Measurements from ENCODE around the gene MGA. TPM values are rescaled to one million over a fixed set of nuclear protein-coding genes. Genes with fewer than 3 reads are reported as not detected.

The MGA gene
- total and polyA plus RNA-seq, 2 of the 8 experiments (the other 6 are each of a cell fraction or from before 2014, with no cell fraction given), result 7.6 to 53.2 TPM

DNA sequence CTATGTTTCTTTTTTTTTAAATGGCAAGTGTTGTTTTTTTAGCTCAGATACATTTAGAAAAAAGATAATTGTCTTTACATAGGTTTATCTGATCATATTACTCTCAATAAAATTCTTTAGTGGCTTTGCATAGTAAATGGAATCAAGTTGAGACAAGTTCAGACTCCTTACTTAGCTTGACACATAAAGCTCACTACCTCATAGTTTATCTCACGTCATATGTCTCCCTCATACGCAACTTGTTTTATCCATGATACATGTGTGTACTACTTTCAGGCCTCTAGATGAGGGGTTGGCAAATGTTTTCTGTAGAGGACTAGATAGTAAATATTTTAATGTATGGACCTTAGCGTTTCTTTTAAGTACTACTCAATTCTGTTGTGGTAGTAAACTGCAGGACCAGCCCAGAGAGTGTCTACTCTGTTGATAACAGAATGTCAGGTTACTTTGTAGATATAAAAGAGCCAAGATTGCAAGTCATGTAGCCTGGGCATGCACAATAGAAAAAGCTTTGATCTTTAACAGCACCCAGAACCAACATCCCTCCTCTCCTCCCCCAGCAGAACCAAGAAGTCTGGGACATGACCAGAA is 28.2 kb upstream of the MGA start:
- Histone ChIP-seq H4K5ac (ENCODE audit: insufficient read length, low read depth, low read length) (no peak overlapping the region), H2BK12ac (ENCODE audit: low read depth, low read length) (no peak overlapping the region), H3K36me3 (ENCODE audit: control insufficient read depth in 2 of 4, insufficient read depth in 4 of 4, low read length in 3 of 4) (no peaks in the 10 kb centered on the region), H3K79me2 (ENCODE audit: control insufficient read depth in 1 of 2, insufficient read depth in 2 of 2, low read length in 2 of 2) (peaks cover 0 to 43% of the 10 kb centered on the region in 2 experiments; a peak in 3 of 4 replicates), H3K27me3 (replicated peaks in 1 of 4; ENCODE audit: control insufficient read depth in 3 of 4, extremely low read depth in 1 of 4, insufficient read depth in 3 of 4, low read length in 3 of 4) (no peaks in the 10 kb centered on the region), H3K4me1 (replicated peaks in 1 of 4; ENCODE audit: control insufficient read depth in 3 of 4, insufficient read depth in 4 of 4, low read length in 3 of 4) (peaks cover 3 to 7% (median 5%) of the 10 kb centered on the region in 4 experiments; a peak in 6 of 7 replicates), H3K4me2 (ENCODE audit: insufficient read depth in 1 of 2, low read depth in 2 of 2, low read length in 2 of 2) (no peak overlapping the region; a peak in 1 of 4 replicates), H2BK20ac (ENCODE audit: low read length) (no peak overlapping the region), H3K9me3 (ENCODE audit: insufficient read depth in 2 of 2, low read depth in 1 of 2, low read length in 1 of 2) (no peaks in the 10 kb centered on the region), H3K27ac (ENCODE audit: low read depth, low read length) (no peak overlapping the region), H3K23me2 (ENCODE audit: low read depth, low read length) (no peaks in the 10 kb centered on the region), H3K4me3 (ENCODE audit: extremely low read depth in 1 of 4, insufficient read depth in 2 of 4, low read depth in 3 of 4, low read length in 4 of 4) (no peak overlapping the region), H2AFZ (ENCODE audit: low read length) (no peak overlapping the region), H2BK15ac (ENCODE audit: low read length) (no peak overlapping the region), H3K23ac (ENCODE audit: insufficient read length) (no peak overlapping the region), H2BK120ac (replicated peaks; ENCODE audit: low read depth, low read length) (no peak overlapping the region), H3K14ac (ENCODE audit: insufficient read length) (no peak overlapping the region), H2BK5ac (ENCODE audit: low read depth, low read length) (no peak overlapping the region), H3K9ac (replicated peaks in 1 of 4; ENCODE audit: extremely low read depth in 1 of 4, low read depth in 3 of 4, low read length in 3 of 4) (no peak overlapping the region), H3K18ac (ENCODE audit: extremely low read depth, low read length) (no peak overlapping the region), H4K20me1 (replicated peaks in 1 of 2; ENCODE audit: control insufficient read depth in 1 of 2, insufficient read depth in 2 of 2, low read length in 2 of 2) (no peaks in the 10 kb centered on the region), H2AK5ac (ENCODE audit: low read depth, low read length) (no peak overlapping the region), H3K79me1 (ENCODE audit: low read depth, low read length) (no peaks in the 10 kb centered on the region), H4K91ac (replicated peaks; ENCODE audit: insufficient read length, low read length) (no peak overlapping the region), H3K4ac (replicated peaks; ENCODE audit: insufficient read length, low read depth, low read length) (no peak overlapping the region), H3K56ac (replicated peaks; ENCODE audit: insufficient read length, low read depth, low read length) (no peak overlapping the region), H4K8ac (ENCODE audit: extremely low read depth, insufficient read depth, low read length) (no peak overlapping the region)
- TF ChIP-seq HDAC6 (IDR thresholded peaks at IDR 0.05; ENCODE audit: low read depth, low read length), result no peak
- TF ChIP-seq, protein P1, sequence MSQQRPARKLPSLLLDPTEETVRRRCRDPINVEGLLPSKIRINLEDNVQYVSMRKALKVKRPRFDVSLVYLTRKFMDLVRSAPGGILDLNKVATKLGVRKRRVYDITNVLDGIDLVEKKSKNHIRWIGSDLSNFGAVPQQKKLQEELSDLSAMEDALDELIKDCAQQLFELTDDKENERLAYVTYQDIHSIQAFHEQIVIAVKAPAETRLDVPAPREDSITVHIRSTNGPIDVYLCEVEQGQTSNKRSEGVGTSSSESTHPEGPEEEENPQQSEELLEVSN (IDR thresholded peaks at IDR 0.05), result no peak
- TF ChIP-seq BRCA1 (IDR thresholded peaks at IDR 0.05; ENCODE audit: low read depth, low read length), result no peak
- TF ChIP-seq, protein P2, sequence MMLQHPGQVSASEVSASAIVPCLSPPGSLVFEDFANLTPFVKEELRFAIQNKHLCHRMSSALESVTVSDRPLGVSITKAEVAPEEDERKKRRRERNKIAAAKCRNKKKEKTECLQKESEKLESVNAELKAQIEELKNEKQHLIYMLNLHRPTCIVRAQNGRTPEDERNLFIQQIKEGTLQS (IDR thresholded peaks at IDR 0.05; ENCODE audit: insufficient read depth, low read depth, low read length), result no peak
- TF ChIP-seq, protein P3, sequence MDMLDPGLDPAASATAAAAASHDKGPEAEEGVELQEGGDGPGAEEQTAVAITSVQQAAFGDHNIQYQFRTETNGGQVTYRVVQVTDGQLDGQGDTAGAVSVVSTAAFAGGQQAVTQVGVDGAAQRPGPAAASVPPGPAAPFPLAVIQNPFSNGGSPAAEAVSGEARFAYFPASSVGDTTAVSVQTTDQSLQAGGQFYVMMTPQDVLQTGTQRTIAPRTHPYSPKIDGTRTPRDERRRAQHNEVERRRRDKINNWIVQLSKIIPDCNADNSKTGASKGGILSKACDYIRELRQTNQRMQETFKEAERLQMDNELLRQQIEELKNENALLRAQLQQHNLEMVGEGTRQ (IDR thresholded peaks at IDR 0.05; ENCODE audit: low read length), result no peak
- TF ChIP-seq RXRA (IDR thresholded peaks at IDR 0.05; ENCODE audit: insufficient read depth, low read depth, low read length), result no peak
- no peak for TF ChIP-seq SAP30 (IDR thresholded peaks at IDR 0.05; ENCODE audit: insufficient read depth, insufficient replicate concordance, low read length)
- DNase-seq (ENCODE audit: low read depth in 1 of 2, low spot score in 2 of 2), result no peak
- ChIA-PET CTCF (ENCODE audit: partially characterized antibody) (interaction anchor here (0.7 to 1.6 kb wide), 3 partner anchors 25 to 1358 kb away, joined by 3 to 5 read pairs (median 3); no protein-coding TSS in a partner anchor), POLR2A (ENCODE audit: partially characterized antibody) (no interaction called here)
- WGBS, 2 experiments (ENCODE audit: extremely low coverage in 1 of 2, insufficient coverage in 1 of 2, insufficient read length in 1 of 2, insufficient replicate concordance in 2 of 2, low coverage in 1 of 2, low lambda C conversion rate in 2 of 2, missing lambda C conversion rate in 1 of 2), result 90% methylated on average over 3 of the region's 3 CpGs; no CpG with 5 or more reads in 1 of the 2 experiments
- no peak for FAIRE-seq

Measured in H1 (cell line).